HepG2 (cell line): ENCODE results near the gene C2orf81. TPM values are rescaled to one million over a fixed set of nuclear protein-coding genes. Genes with fewer than 3 reads are reported as not detected.

Source experiments
- E2F5 ChIP-seq: sonication (generic); formaldehyde crosslinking; conservative IDR thresholded peaks from 2 replicates; pipeline ENCODE4 v1.4.0; 2020; ENCODE audit warnings: missing genetic modification reagents
- EHMT2 ChIP-seq: fragments of 200-600 bp; sonication (generic); IDR thresholded peaks from 2 replicates; pipeline ENCODE4 v1.7.0; 2017; ENCODE audit warnings: antibody characterized with exemption, low read depth, low read length, borderline replicate concordance
- GABPA ChIP-seq, 2 experiments: IDR thresholded peaks; 2 replicates each; pipeline ENCODE4 v1.6.1; 2011 to 2016; ENCODE audit warnings: low read depth in 2 of 2, low read length in 1 of 2, missing biosample characterization in 1 of 2, missing genetic modification characterization in 1 of 2
- HBP1 ChIP-seq: IDR thresholded peaks from 2 replicates; pipeline ENCODE4 v1.6.1; 2016; ENCODE audit warnings: low read depth, control low read depth
- NKX3-1 ChIP-seq: sonication (generic); formaldehyde crosslinking; IDR thresholded peaks from 2 replicates; pipeline ENCODE4 v1.5.0; 2020; ENCODE audit warnings: missing genetic modification reagents
- SMARCE1 ChIP-seq: fragments of 450-650 bp; IDR thresholded peaks from 2 replicates; pipeline ENCODE4 v1.6.1; 2017; ENCODE audit warnings: borderline replicate concordance
- TBX2 ChIP-seq: sonication (generic); formaldehyde crosslinking; IDR thresholded peaks from 2 replicates; pipeline ENCODE4 v1.5.0; 2020; ENCODE audit warnings: missing genetic modification reagents, mild to moderate bottlenecking, borderline replicate concordance
- TOE1 ChIP-seq: sonication (generic); formaldehyde crosslinking; IDR thresholded peaks from 2 replicates; pipeline ENCODE4 v1.4.0; 2020; ENCODE audit warnings: mild to moderate bottlenecking, missing genetic modification reagents
- ZBTB2 ChIP-seq: sonication (generic); formaldehyde crosslinking; IDR thresholded peaks from 2 replicates; pipeline ENCODE4 v1.8.0; 2022; ENCODE audit warnings: low read depth, missing genetic modification reagents
- ZBTB34 ChIP-seq: sonication (generic); formaldehyde crosslinking; IDR thresholded peaks from 2 replicates; pipeline ENCODE4 v1.8.0; 2022; ENCODE audit warnings: mild to moderate bottlenecking, missing genetic modification reagents
- polyA plus RNA-seq, 8 experiments: library from polyadenylated mRNA; depleted of rRNA in 3 of 8; stranded (reverse) in 7 of 8; unstranded in 1 of 8; fragments of >200 nt; fragmentation: Illumina TruSeq in 4 of 8; extraction: Trizol in 4 of 8; gene quantifications; 2 replicates each; pipeline versions ENCODE4 v1.2.1 to v1.2.3, GENCODE V29; 2011 to 2016; ENCODE audit warnings: low read depth in 4 of 8, missing spikeins in 1 of 8, mixed read lengths in 1 of 8; ENCODE audit not compliant: insufficient read depth in 1 of 8
- total RNA-seq, 5 experiments: library from RNA; depleted of rRNA; stranded (reverse); fragments of >200 nt; fragmentation: Illumina TruSeq; extraction: Trizol; gene quantifications; 2 replicates each; pipeline ENCODE4 v1.2.3, GENCODE V29; 2016; ENCODE audit warnings: low read depth in 1 of 5
- TF ChIP-seq, protein P1 (sequence below): sonication (generic); formaldehyde crosslinking; conservative IDR thresholded peaks from 2 replicates; pipeline ENCODE4 v1.8.0; 2022; ENCODE audit warnings: mild to moderate bottlenecking, moderate library complexity, missing genetic modification reagents
- TF ChIP-seq, protein P2 (sequence below): sonication (generic); formaldehyde crosslinking; IDR thresholded peaks from 2 replicates; pipeline ENCODE4 v1.8.0; 2022; ENCODE audit warnings: mild to moderate bottlenecking, missing genetic modification reagents; ENCODE audit not compliant: insufficient replicate concordance
- TF ChIP-seq, protein P3 (sequence below): sonication (generic); formaldehyde crosslinking; IDR thresholded peaks from 2 replicates; pipeline ENCODE4 v1.4.0; 2020; ENCODE audit warnings: mild to moderate bottlenecking, missing genetic modification reagents
- TF ChIP-seq, protein P4 (sequence below): IDR thresholded peaks from 2 replicates; pipeline ENCODE4 v1.6.1; 2016; ENCODE audit warnings: low read depth

C2orf81 gene
- total and polyA plus RNA-seq, 2 of the 13 experiments (the other 11 are each of a cell fraction or from before 2014, with no cell fraction given): 0.15 to 0.17 TPM

GRCh38 chr2:74441690-74442482, 20.5 kb upstream of the C2orf81 start, which contains the start of gene RTKN (continued):
- TF ChIP-seq E2F5 (CRISPR knock-in tag) (peak; percentile 37; the same call in 1 of the 2 replicates), HBP1 (CRISPR knock-in tag) (no peak), TOE1 (CRISPR knock-in tag) (peak; percentile 82; the same call in 1 of the 2 replicates), NKX3-1 (CRISPR knock-in tag) (no peak; the same call in none of the 2 replicates), ZBTB2 (CRISPR knock-in tag) (0 out of 2 replicates have a peak, but pooled peaks have one; percentile 40), TBX2 (CRISPR knock-in tag) (peak; percentile 93), ZBTB34 (CRISPR knock-in tag) (peak; percentile 53; the same call in 1 of the 2 replicates), GABPA (IDR thresholded peaks at IDR 0.05; ENCODE audit: low read depth, low read length) (no peak), GABPA (CRISPR knock-in tag; IDR thresholded peaks at IDR 0.05; ENCODE audit: low read depth) (peak; percentile 41; the same call in 1 of the 2 replicates), SMARCE1 (no peak), EHMT2 (no peak)
- TF ChIP-seq, protein P1, sequence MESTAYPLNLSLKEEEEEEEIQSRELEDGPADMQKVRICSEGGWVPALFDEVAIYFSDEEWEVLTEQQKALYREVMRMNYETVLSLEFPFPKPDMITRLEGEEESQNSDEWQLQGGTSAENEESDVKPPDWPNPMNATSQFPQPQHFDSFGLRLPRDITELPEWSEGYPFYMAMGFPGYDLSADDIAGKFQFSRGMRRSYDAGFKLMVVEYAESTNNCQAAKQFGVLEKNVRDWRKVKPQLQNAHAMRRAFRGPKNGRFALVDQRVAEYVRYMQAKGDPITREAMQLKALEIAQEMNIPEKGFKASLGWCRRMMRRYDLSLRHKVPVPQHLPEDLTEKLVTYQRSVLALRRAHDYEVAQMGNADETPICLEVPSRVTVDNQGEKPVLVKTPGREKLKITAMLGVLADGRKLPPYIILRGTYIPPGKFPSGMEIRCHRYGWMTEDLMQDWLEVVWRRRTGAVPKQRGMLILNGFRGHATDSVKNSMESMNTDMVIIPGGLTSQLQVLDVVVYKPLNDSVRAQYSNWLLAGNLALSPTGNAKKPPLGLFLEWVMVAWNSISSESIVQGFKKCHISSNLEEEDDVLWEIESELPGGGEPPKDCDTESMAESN (CRISPR knock-in tag): peak; percentile 92
- TF ChIP-seq, protein P2, sequence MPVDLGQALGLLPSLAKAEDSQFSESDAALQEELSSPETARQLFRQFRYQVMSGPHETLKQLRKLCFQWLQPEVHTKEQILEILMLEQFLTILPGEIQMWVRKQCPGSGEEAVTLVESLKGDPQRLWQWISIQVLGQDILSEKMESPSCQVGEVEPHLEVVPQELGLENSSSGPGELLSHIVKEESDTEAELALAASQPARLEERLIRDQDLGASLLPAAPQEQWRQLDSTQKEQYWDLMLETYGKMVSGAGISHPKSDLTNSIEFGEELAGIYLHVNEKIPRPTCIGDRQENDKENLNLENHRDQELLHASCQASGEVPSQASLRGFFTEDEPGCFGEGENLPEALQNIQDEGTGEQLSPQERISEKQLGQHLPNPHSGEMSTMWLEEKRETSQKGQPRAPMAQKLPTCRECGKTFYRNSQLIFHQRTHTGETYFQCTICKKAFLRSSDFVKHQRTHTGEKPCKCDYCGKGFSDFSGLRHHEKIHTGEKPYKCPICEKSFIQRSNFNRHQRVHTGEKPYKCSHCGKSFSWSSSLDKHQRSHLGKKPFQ (CRISPR knock-in tag): peak; percentile 60
- TF ChIP-seq, protein P3, sequence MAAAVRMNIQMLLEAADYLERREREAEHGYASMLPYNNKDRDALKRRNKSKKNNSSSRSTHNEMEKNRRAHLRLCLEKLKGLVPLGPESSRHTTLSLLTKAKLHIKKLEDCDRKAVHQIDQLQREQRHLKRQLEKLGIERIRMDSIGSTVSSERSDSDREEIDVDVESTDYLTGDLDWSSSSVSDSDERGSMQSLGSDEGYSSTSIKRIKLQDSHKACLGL (CRISPR knock-in tag): peak; percentile 85; the same call in 1 of the 2 replicates
- TF ChIP-seq, protein P4, sequence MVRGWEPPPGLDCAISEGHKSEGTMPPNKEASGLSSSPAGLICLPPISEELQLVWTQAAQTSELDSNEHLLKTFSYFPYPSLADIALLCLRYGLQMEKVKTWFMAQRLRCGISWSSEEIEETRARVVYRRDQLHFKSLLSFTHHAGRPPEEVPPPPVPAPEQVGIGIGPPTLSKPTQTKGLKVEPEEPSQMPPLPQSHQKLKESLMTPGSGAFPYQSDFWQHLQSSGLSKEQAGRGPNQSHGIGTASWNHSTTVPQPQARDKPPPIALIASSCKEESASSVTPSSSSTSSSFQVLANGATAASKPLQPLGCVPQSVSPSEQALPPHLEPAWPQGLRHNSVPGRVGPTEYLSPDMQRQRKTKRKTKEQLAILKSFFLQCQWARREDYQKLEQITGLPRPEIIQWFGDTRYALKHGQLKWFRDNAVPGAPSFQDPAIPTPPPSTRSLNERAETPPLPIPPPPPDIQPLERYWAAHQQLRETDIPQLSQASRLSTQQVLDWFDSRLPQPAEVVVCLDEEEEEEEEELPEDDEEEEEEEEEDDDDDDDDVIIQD (CRISPR knock-in tag): no peak
